Activated T-cell treated with anti-CD3 and anti-CD28 coated beads for 1 hour (primary cell): ENCODE data around the gene UNC119.
"Not testable (repeated sequence)": the region's sequence is repeated elsewhere in the genome, so short reads cannot be mapped to it uniquely, and the experiment has no call there.

Source experiments
- DNase-seq: peaks from one replicate; pipeline ENCODE4 v3.0.0-alpha.2; 2020; ENCODE audit warnings: low read depth

Gene UNC119

GRCh38 chr17:28552176-28552999, at the start of gene UNC119:
UNC119 (minus strand) TSS chr17:28552624; CDS start chr17:28552557, 67 bp downstream.
- peak; percentile 74 for DNase-seq

- peak; percentile 49 for DNase-seq
Measured at GRCh38 chr17:28599311-28600184, 47.1 kb upstream of the UNC119 start.

GRCh38 chr17:28598799-28599310, 46.4 kb upstream of the UNC119 start, which contains the start of gene SPAG5:
SPAG5 (minus strand) TSS chr17:28599025; CDS start chr17:28598946, 79 bp downstream.
- DNase-seq, result peak; percentile 92

- no peak for DNase-seq
Measured at GRCh38 chr17:28598389-28598788, 46.0 kb upstream of the UNC119 start.

- DNase-seq, result no peak
Measured at GRCh38 chr17:28597606-28598383, 45.4 kb upstream of the UNC119 start.

GRCh38 chr17:28592260-28592659, 39.8 kb upstream of the UNC119 start:
- no peak for DNase-seq

- no peak for DNase-seq
Measured at GRCh38 chr17:28585851-28586250, 33.4 kb upstream of the UNC119 start.

GRCh38 chr17:28584434-28584833, 32.0 kb upstream of the UNC119 start:
- DNase-seq, result no peak

- no peak for DNase-seq
Measured at GRCh38 chr17:28582513-28582912, 30.1 kb upstream of the UNC119 start.

- no peak for DNase-seq
Measured at GRCh38 chr17:28580959-28581358, 28.5 kb upstream of the UNC119 start.

GRCh38 chr17:28579526-28579925, 27.1 kb upstream of the UNC119 start:
- DNase-seq, result no peak

- no peak for DNase-seq
Measured at GRCh38 chr17:28578246-28579195, 26.1 kb upstream of the UNC119 start.

- DNase-seq, result no peak
Measured at GRCh38 chr17:28577466-28577824, 25.0 kb upstream of the UNC119 start.

GRCh38 chr17:28576758-28577465, 24.5 kb upstream of the UNC119 start, which contains the start of gene ALDOC:
ALDOC (minus strand) TSS chr17:28576895; CDS start chr17:28575532, 1,363 bp downstream.
- peak; percentile 98 for DNase-seq

- not testable (repeated sequence) for DNase-seq
Measured at GRCh38 chr17:28576016-28576415, 23.6 kb upstream of the UNC119 start.

GRCh38 chr17:28575126-28575795, 22.8 kb upstream of the UNC119 start:
- DNase-seq, result no peak

GRCh38 chr17:28574526-28574925, 22.1 kb upstream of the UNC119 start:
- DNase-seq, result no peak

- no peak for DNase-seq
Measured at GRCh38 chr17:28573966-28574480, 21.6 kb upstream of the UNC119 start.

- no peak for DNase-seq
Measured at GRCh38 chr17:28573521-28573920, 21.1 kb upstream of the UNC119 start.
